GM18861 (cell line): ENCODE measurements around the gene RPL7A.
A peak's percentile ranks its signal among the peaks of the same experiment; 100 is the strongest.
"Not testable (repeated sequence)": the region's sequence is repeated elsewhere in the genome, so short reads cannot be mapped to it uniquely, and the experiment has no call there.

Experiments used
- ATAC-seq: cut with Tn5 transposase; IDR thresholded peaks from one replicate; pipeline ENCODE4 v1.9.1; 2021; ENCODE audit not compliant: unreplicated experiment

Gene RPL7A

GRCh38 chr9:133327834-133328484, 20.1 kb upstream of the RPL7A start:
- ATAC-seq, result no peak

DNA sequence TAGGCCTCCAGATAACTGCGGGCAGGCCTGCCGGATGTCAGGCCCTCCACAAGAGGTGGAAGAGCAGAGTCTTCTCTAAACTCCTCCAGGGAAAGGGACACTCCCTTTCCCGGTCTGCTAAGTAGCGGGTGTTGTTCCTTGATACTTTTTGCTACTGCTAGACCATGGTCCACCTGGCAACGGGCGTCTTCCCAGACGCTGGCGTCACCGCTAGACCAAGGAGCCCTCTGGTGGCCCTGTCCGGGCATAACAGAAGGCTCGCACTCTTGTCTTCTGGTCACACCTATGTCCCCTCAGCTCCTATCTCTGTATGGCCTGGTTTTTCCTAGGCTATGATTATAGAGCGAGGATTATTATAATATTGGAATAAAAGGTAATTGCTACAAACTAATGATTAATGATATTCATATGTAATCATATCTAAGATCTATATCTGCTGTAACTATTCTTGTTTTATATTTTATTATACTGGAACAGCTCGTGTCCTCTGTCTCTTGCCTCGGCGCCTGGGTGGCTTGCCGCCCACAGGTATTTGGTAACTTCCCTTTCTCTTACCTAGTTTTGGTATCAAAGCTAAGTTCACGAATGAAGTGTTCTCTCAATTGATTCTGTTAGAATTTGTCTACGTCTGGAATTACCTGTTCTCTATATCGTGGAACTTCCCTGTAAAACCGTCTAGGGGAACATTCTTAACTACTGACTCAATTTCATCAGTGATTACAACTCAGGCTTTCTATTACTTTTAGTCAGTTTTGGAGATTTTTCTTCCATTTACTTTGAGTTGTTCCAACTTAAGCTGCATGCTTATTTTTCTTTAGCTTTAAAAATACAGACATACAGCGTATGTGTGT, 18.5 kb upstream of the RPL7A start:
- not testable (repeated sequence) for ATAC-seq

DNA sequence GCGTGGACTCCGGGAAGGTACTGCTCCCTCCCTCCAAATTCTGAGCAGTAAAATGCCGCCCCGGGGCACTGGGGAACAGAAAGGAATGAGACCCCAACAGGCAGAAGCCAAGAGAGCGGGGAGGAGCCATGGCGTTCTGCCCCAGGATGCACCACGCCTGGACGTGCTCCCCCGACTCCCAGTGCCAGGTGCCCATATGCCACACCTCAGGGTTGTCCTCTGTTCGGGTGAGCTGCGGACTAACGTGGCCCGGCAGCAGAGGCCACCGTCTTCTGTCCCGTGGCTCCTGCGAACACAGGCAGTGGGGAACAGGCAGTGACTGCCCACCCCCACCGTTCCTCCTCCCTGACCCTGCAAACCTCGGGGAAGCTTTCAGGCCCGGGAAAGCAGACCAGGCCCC, 16.8 kb upstream of the RPL7A start:
- no peak for ATAC-seq

DNA sequence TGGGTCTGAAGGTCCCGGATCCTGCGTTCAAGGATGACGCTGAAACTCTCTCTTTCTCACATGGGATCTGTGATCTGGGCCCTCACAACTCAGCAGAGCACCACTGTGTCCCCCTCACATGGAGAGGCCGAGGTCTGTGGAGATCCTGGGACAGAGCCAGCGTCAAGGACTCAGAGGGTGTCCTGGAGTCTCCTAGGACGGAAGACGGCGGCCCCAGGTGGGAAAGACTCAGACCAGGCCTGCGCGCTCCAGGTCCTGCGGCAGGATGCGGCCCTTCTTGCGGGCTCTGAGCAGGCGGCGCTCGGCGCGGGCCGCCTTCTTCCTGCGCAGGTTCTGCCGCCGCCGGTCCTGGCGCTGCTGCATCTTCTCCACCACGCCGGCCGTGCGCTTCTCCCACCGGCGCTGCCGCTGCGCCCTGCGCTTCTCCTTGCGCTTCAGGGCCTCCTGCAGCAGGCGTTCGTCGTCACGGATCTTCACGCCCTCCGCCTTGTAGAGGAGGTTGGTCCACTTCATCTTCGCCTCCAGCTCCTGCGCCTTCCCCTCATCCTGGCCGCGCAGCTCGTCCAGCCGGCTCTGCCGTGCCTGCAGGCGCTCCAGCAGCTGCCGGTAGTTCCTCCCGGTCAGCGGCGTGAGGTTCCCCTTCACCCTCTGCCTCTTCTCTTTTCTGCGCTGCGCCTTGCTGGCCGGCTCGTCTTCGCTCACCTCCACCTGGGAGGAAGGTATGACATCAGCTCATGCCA, 16.2 kb upstream of the RPL7A start:
- ATAC-seq, result no peak

- ATAC-seq, result no peak
Observed at GRCh38 chr9:133332381-133332730, 15.7 kb upstream of the RPL7A start.

DNA sequence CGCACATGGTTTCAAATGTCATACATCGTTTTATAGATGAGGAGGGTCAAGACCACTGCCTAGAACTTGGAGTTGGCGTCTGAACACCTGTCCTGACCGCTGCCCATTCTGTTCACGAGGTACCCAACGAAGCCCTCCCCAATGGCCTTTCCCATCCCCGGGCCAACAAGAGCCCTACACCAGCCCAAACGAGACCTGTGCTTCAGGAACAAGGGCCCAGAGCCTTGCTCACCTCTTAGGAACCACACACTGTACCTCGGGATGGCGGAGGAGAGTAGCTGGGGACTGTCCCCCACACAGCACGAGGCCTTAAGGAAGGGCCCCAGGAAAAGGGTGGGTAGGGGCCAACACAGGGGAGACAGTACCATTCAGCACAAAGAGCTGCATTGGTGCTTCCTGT, 15.0 kb upstream of the RPL7A start:
- no peak for ATAC-seq

DNA sequence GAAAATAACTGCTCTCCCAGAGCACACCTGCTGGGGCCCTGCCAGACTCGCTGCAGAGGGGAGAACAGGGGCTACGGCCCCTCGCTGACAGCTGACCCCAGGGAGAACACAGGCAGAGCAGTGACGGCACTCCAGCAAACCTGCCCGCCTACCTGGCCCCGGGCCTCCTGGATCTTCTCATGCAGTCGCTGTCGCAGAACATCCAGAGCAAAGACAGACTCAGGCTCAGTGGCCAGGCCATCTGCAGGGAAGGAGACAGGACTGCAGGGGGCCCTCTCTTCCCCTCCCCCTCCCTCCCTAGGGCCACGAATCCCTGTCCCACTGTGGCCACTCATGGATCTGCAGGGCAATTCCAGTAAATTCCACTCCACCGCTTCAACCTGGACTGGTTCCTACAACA, 14.5 kb upstream of the RPL7A start:
- no peak for ATAC-seq

DNA sequence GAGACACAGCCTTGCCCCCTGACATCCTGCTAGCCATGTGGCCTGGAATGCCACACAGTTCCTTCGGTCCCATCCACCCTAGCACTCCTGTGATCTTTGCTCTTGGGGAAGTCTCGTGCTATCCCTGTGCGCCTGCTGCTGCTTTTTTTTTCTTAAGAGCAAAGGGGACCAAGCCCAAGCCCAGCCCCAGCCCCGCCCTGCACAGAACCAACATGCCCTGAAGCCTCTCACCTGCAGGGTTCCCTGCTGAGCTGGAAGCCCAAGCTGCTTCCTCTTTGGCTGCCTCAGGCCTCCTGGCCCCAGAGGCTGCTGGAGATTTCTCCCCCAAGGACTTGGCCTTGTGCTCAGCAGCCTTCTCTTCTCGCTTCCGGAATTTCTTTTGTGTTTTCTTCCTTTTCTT, 13.9 kb upstream of the RPL7A start:
- ATAC-seq, result no peak

- ATAC-seq, result not testable (repeated sequence)
Observed at GRCh38 chr9:133334888-133335287, 13.1 kb upstream of the RPL7A start.

DNA sequence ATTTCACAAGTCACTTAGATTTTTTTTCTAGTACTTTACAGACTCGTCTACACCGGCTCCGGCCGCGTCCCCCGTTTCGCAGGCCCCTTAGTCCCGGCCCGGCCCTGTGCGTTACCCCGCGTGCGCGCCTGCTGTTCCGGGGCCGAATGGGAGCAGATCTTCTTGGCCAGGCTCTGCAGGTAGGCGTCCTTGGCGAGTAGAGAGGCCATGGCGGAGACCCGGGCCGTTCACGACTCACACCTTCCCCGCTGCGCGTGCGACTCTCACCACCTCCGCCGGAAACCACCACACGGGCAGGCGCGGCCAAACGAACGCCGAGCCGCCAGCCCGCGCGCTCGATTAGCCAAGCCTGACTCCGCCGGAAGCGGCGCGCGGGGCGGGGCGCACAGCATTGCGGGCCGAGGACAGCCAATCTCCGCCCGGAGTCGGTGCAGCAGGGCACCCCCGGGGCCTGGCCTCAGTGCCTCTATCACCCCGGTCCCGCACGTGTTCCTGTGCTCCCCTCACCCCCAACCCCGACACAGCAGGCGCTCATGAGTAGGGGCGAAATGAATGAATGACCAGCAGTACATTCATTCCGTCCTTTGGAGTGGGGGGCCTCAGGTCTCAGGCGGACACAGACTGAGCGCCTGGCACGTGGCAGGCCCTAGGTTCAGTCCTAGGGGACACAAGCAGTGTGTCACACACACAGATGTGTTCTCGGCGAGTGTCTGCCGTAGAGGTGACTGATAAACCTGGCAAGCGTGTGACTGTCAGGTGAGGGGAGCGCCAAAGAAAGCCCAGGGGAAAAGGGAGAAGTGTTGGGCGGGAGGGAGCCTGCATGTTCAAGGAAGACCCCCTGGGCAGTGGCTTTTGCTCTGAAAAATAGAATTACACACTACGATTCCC, 11.8 kb upstream of the RPL7A start, which contains the start of gene SURF6:
Gene SURF6, minus strand, starts transcription at position 265 of the 888 bp plus-strand sequence. Its CDS starts 56 bp downstream, at position 209.
- peak; percentile 78 for ATAC-seq

- no peak for ATAC-seq
Observed at GRCh38 chr9:133339641-133340040, 8.4 kb upstream of the RPL7A start.

DNA sequence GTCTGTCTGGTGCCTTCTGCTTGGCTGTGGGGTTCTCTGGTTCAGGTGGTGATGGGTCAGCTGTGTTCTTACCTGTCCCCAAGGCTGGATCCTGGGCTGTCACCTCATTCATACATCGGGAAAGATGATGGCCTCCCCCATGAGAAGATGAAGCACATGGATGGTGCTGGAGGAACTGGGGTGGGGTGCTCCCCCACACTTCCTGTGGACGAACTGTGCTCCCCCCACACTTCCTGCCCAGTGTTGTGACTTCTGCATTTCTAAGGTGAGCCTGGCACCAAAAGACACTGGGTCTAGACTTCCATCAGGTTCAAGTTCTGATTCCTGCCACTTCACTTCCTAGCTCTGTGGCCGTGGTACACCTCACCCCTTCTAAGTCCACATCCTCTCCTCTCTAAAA, 7.8 kb upstream of the RPL7A start:
- no peak for ATAC-seq

GRCh38 chr9:133340916-133341315, 7.1 kb upstream of the RPL7A start:
- no peak for ATAC-seq

GRCh38 chr9:133341369-133342068, 6.5 kb upstream of the RPL7A start:
- ATAC-seq, result no peak

DNA sequence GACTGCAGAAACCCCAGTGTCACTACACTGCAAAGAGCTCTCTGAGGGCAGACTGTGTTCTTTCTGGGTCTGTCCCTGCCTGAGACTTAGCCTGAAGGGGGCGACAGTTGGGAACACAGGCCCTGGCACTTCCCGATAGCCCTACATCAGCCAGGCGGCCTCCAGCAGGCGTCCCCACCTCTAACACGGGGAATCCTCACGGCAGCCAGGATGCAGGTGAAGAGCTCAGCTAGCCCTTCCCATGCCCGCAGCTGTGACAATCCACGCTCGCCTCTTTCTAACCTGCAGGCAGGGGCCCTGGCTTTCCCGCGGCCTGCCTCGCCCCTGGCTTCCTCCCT, 6.0 kb upstream of the RPL7A start:
- no peak for ATAC-seq

GRCh38 chr9:133342570-133342969, 5.4 kb upstream of the RPL7A start:
- ATAC-seq, result no peak

DNA sequence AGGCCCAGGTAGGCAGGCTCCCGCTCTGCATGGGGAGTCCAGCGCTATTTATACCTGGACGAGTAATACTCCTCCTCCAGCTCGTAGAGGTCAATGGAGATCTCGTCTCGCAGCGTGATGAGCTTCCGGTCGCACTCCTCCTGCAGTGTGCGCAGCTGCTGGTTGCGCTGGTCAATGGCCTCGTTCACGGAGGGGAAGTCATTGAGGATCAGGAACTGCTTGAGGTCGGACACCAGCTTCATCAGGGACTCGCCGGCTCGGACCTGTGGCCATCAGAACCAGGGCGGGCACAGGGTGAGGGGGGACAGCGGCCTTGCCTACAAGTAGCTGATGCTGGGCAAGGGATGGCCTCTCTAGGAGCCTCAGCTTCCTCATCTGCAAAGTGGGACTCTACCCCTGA, 3.9 kb upstream of the RPL7A start:
- ATAC-seq, result no peak

DNA sequence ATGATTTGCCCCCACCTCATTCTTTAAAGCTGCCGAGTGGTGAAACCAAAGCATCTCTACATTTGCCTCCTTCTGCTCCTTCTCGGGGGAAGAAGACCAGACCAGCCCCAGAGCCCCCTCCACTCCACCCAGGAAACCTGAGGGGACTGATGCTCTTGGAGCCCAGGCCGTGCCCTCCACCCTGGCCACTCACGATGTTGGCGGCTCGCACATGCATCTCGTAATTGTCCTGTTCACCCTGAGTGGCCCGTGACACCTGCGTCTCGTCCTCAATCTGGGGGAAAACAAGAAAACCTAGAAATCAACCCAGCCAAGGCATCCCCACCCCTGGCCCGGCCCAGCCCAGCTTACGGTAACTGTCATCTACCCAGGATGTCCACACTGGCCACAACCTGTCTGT, 3.0 kb upstream of the RPL7A start:
- ATAC-seq, result no peak

DNA sequence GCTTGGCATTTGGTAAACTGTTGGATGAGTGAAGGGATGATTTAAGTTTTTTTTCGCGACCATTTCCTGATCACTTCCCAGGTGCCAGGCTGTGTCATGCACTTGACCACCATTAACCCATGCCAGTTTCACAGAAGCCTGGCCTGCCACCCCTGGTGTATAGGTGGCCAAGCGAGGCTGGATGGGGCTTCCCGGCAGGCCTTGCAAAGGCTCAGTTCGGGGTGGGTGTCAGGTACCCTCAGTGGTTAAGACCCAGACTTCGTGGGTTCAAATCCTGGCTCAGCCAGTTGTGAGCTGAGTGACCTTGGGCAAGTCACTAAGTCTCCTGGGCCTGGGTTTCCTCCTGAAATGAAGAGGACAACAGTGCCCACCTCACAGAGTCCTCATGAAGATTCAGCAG, 2.4 kb upstream of the RPL7A start:
- ATAC-seq, result no peak

DNA sequence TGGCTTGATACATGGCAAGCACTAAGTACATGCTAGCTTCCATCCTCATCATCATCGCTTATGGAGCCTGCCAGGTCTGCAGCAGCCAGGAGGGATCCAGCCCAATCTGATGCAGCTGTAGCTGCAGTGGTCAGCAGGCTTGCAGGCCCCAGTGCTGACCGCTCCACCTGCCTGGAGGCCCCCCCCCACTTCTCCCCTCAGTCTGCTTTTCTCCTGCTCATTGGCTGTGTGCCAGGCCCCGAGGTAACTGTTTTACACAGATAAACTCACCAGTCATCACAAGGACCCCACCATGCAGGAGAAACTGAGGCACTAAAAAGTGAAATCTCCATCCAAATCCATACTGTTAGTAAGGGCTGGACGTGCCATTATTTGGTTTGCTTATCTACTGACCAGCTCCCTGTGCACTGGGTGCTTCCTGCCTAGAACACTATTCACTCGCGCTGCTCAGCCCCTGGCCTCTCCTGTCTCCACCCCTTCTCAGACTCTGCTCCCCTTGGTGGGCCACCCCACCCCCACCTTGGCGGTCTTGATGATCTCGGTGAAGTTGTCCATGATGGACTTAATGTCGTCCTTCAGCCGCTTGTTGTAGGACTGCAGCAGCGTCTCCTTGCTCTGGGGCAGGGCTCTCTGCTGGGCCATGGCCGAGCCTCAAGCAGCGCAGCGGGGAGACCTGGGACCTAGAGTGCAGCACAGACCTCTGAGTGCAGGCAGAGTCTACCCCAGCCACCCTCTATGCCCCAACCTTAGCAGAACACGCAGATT, 1.8 kb upstream of the RPL7A start:
- ATAC-seq, result no peak
